Spleen (tissue), 11 donors: Measurements from ENCODE around the gene TAF4. TPM values are rescaled to one million over a fixed set of nuclear protein-coding genes. Genes with fewer than 3 reads are reported as not detected.
"Not testable (repeated sequence)": the region's sequence is repeated elsewhere in the genome, so short reads cannot be mapped to it uniquely, and the experiment has no call there.

ENCODE experiments used
- DNase-seq: peaks from one replicate; pipeline ENCODE4 v3.0.0-alpha.2; 2020
- H3K27ac ChIP-seq, 8 donors: fragments of 200-600 bp; sonication (generic) in 7 of 8; 1 replicate in 4 of 8; 2 replicates in 4 of 8; pipeline versions ENCODE4 v1.5.0 to v1.8.0; 2016 to 2021; ENCODE audit warnings: inconsistent platforms in 4 of 8, mild to moderate bottlenecking in 4 of 8, moderate library complexity in 1 of 8
- H3K27me3 ChIP-seq, 7 donors: fragments of 200-600 bp; sonication (generic) in 6 of 7; replicated peaks in 1 of 7; 1 replicate in 4 of 7; 2 replicates in 3 of 7; pipeline versions ENCODE4 v1.5.0 to v1.8.0; 2016 to 2021; ENCODE audit warnings: inconsistent platforms in 3 of 7, mild to moderate bottlenecking in 1 of 7
- H3K36me3 ChIP-seq, 6 donors: fragments of 200-600 bp; sonication (generic) in 5 of 6; 1 replicate in 4 of 6; 2 replicates in 2 of 6; pipeline versions ENCODE4 v1.5.0 to v1.8.0; 2016 to 2021; ENCODE audit warnings: inconsistent platforms in 2 of 6
- H3K4me1 ChIP-seq, 6 donors: fragments of 200-600 bp; sonication (generic) in 5 of 6; 1 replicate in 3 of 6; 2 replicates in 3 of 6; pipeline versions ENCODE4 v1.5.0 to v1.8.0; 2016 to 2021; ENCODE audit warnings: inconsistent platforms in 3 of 6
- H3K4me3 ChIP-seq, 8 donors: fragments of 200-600 bp; sonication (generic) in 7 of 8; 1 replicate in 4 of 8; 2 replicates in 4 of 8; pipeline versions ENCODE4 v1.5.0 to v1.8.0; 2016 to 2021; ENCODE audit warnings: inconsistent platforms in 4 of 8, mild to moderate bottlenecking in 4 of 8, moderate library complexity in 2 of 8
- H3K9me3 ChIP-seq, 8 donors: fragments of 200-600 bp; sonication (generic) in 7 of 8; 1 replicate in 4 of 8; 2 replicates in 4 of 8; pipeline versions ENCODE4 v1.5.0 to v1.8.0; 2016 to 2021; ENCODE audit warnings: inconsistent platforms in 4 of 8
- POLR2A ChIP-seq, 3 donors: fragments of 450-650 bp; IDR thresholded peaks; one replicate each; pipeline ENCODE4 v1.5.1; 2017; ENCODE audit warnings: antibody characterized with exemption in 3 of 3, mild to moderate bottlenecking in 1 of 3
- POLR2AphosphoS5 ChIP-seq, 3 donors: sonication (generic); formaldehyde crosslinking; IDR thresholded peaks; one replicate each; pipeline ENCODE4 v1.5.1; 2017; ENCODE audit warnings: antibody characterized with exemption in 3 of 3
- WGBS, 5 donors: extraction: QIAGEN DNeasy Blood & Tissue Kit in 3 of 5; methylation state at CpG; one replicate each; pipeline versions ENCODE4 v1.1.5 to v1.1.7; 2013 to 2018; 5-methylcytosine and 5-hydroxymethylcytosine counted together
- intact Hi-C: fragments of 100-400 bp; cut with DNase I; formaldehyde crosslinking; loops from one replicate; pipeline ENCODE4 v1.15.0; 2023; ENCODE audit warnings: low total_unique reads
- polyA plus RNA-seq, 3 donors: library from polyadenylated mRNA; stranded (reverse); fragments of 200-250 nt; gene quantifications; one replicate each; pipeline ENCODE4 v1.2.1, GENCODE V29; 2013
- total RNA-seq, 7 donors: library from RNA; depleted of rRNA in 3 of 7; stranded (reverse); fragments of >200 nt in 3 of 7; fragmentation: NEBNext Ultra II Directional in 4 of 7; extraction: Animal tissue kit (Norgen Biotek cat#: 25700) in 4 of 7; gene quantifications; one replicate each; pipeline versions ENCODE4 v1.1.0 to v1.2.1, GENCODE V29; 2016 to 2021
- TF ChIP-seq, protein P1 (sequence below), 11 experiments: fragments of 200-600 bp in 7 of 11; fragments of 450-650 bp in 4 of 11; sonication (generic) in 4 of 11; IDR thresholded peaks in 8 of 11; conservative IDR thresholded peaks in 3 of 11; 1 replicate in 7 of 11; 2 replicates in 4 of 11; pipeline versions ENCODE4 v1.4.0 to v1.8.0; 2016 to 2021; ENCODE audit warnings: antibody characterized with exemption in 11 of 11, inconsistent platforms in 4 of 11, mild to moderate bottlenecking in 1 of 11
- donor health status: healthy with polysubstance abuse.
- donor health status: DM: no; HTN: no; CAD: no; lungs with moderate emphysema.
- donor health status: DM: no; HTN: no; CAD: no.
- donor health status: Bipolar disorder and iron deficiency.
- donor health status: healthy.
- donor health status: DM: no; HTN: no; CAD: no.
- donor health status: DM: yes; HTN: yes; CAD: no.

The TAF4 gene
- total and polyA plus RNA-seq, 10 donors, result 4.3 to 28.3 (median 16.5) TPM

DNA sequence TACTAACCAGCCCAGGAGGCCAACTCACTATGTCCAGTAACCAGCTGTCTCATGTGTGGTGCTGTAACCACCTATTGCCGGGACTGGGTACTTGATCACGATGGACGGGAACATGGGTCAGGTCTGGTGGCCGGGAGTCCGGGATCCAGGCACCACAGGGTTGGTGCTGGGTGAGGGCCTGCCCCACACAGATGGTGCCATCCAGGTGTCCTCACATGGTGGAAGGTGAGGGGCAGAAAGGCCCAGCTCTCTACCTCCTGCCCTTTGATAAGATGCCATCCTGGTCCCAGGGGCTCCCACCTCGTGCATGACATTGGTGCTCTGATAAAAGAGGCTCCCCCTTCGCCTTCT, 116.3 kb downstream of the TAF4 start:
- Histone ChIP-seq H3K36me3 (no peaks in the 10 kb centered on the region), H3K9me3 (no peaks in the 10 kb centered on the region), H3K27me3 (peaks cover 0 to 39% (median 9%) of the 10 kb centered on the region in 7 donors), H3K4me3 (no peak overlapping the region), H3K4me1 (no peaks in the 10 kb centered on the region), H3K27ac (no peak overlapping the region)
- WGBS, 5 donors, result 82 to 92% (median 88%) methylated on average over 3 to 7 of the region's 7 CpGs
- intact Hi-C loops, result no loop called here
- TF ChIP-seq, protein P1, sequence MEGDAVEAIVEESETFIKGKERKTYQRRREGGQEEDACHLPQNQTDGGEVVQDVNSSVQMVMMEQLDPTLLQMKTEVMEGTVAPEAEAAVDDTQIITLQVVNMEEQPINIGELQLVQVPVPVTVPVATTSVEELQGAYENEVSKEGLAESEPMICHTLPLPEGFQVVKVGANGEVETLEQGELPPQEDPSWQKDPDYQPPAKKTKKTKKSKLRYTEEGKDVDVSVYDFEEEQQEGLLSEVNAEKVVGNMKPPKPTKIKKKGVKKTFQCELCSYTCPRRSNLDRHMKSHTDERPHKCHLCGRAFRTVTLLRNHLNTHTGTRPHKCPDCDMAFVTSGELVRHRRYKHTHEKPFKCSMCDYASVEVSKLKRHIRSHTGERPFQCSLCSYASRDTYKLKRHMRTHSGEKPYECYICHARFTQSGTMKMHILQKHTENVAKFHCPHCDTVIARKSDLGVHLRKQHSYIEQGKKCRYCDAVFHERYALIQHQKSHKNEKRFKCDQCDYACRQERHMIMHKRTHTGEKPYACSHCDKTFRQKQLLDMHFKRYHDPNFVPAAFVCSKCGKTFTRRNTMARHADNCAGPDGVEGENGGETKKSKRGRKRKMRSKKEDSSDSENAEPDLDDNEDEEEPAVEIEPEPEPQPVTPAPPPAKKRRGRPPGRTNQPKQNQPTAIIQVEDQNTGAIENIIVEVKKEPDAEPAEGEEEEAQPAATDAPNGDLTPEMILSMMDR (IDR thresholded peaks at IDR 0.05 in 8 of 11, conservative IDR thresholded peaks at IDR 0.05 in 3 of 11), result no peak
- TF ChIP-seq POLR2A (IDR thresholded peaks at IDR 0.05), result no peak
- peak; percentile 49 for DNase-seq

- H3K4me3 ChIP-seq, result no peak overlapping the region
- intact Hi-C loops, result no loop called here
- peaks cover 0 to 33% (median 9%) of the 10 kb centered on the region in 7 donors for H3K27me3 ChIP-seq
- H3K4me1 ChIP-seq, result no peaks in the 10 kb centered on the region
- no peaks in the 10 kb centered on the region for H3K9me3 ChIP-seq
- WGBS, 5 donors, result 86 to 93% (median 87%) methylated on average over 10 to 22 of the region's 22 CpGs
- no peak overlapping the region for H3K27ac ChIP-seq
- no peak for TF ChIP-seq POLR2AphosphoS5 (IDR thresholded peaks at IDR 0.05)
- no peak for TF ChIP-seq POLR2A (IDR thresholded peaks at IDR 0.05)
- TF ChIP-seq, protein P1 (IDR thresholded peaks at IDR 0.05 in 8 of 11, conservative IDR thresholded peaks at IDR 0.05 in 3 of 11), result no peak
- DNase-seq, result peak; percentile 47
- no peaks in the 10 kb centered on the region for H3K36me3 ChIP-seq
Measured at GRCh38 chr20:61948586-61949362, 116.9 kb downstream of the TAF4 start.

DNA sequence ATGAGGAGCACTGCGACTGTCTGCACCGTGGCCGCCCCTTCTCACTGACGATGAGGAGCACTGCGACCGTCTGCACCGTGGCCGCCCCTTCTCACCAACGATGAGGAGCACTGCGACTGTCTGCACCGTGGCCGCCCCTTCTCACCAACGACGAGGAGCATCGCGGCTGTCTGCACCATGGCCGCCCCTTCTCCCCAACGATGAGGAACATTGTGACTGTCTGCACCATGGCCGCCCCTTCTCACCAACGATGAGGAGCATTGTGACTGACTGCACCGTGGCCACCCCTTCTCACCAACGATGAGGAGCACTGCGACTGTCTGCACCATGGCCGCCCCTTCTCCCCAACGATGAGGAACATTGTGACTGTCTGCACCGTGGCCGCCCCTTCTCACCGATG, 117.6 kb downstream of the TAF4 start:
- H3K36me3 ChIP-seq, H3K4me3 ChIP-seq, H3K4me1 ChIP-seq, DNase-seq, intact Hi-C loops, H3K27ac ChIP-seq, H3K9me3 ChIP-seq: not testable (repeated sequence)
- WGBS, 5 donors, result 80 to 91% (median 83%) methylated on average over 22 to 27 of the region's 28 CpGs
- H3K27me3 ChIP-seq, result peaks cover 0 to 26% (median 9%) of the 10 kb centered on the region in 7 donors

DNA sequence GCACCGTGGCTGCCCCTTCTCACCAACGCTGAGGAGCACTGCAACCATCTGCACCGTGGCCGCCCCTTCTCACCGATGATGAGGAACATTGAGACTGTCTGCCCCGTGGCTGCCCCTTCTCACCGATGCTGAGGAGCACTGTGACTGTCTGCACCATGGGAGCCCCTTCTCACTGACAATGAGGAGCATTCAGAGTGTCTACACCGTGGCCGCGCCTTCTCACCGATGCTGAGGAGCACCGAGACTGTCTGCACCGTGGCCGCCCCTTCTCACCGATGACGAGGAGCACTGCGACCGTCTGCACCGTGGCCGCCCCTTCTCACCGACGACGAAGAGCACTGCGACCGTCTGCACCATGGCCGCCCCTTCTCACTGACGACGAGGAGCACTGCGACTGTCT, 120.2 kb downstream of the TAF4 start:
- whole genome bisulfite sequencing, 5 donors, result 57 to 89% (median 73%) methylated on average over 6 to 22 of the region's 29 CpGs; no CpG with 5 or more reads in 1 of the 5 donors
- H3K9me3 ChIP-seq, H3K36me3 ChIP-seq, H3K4me3 ChIP-seq, H3K4me1 ChIP-seq, H3K27ac ChIP-seq, H3K27me3 ChIP-seq, intact Hi-C loops: not testable (repeated sequence)
- DNase-seq, result peak; percentile 48

- 75 to 90% (median 85%) methylated on average over 9 to 20 of the region's 34 CpGs; no CpG with 5 or more reads in 1 of the 5 donors for WGBS, 5 donors
- H3K27me3 ChIP-seq, H3K4me3 ChIP-seq, DNase-seq, intact Hi-C loops, H3K4me1 ChIP-seq, H3K36me3 ChIP-seq, H3K9me3 ChIP-seq, H3K27ac ChIP-seq: not testable (repeated sequence)
Measured at GRCh38 chr20:61944967-61945366, 120.7 kb downstream of the TAF4 start.
